Hematopoietic multipotent progenitor cell treated with erythropoietin and hydrocortisone succinate and interleukin-3 and kit ligand, for 8 days (in vitro differentiated cells): ENCODE results near the gene FBN1.

Experiments used
- DNase-seq: peaks from one replicate; pipeline ENCODE4 v3.0.0-alpha.2; 2015

The FBN1 gene

GRCh38 chr15:48419896-48420295, 225.6 kb downstream of the FBN1 start:
- DNase-seq: no peak

- DNase-seq: no peak
Observed at GRCh38 chr15:48418343-48418742, 227.2 kb downstream of the FBN1 start.

DNA sequence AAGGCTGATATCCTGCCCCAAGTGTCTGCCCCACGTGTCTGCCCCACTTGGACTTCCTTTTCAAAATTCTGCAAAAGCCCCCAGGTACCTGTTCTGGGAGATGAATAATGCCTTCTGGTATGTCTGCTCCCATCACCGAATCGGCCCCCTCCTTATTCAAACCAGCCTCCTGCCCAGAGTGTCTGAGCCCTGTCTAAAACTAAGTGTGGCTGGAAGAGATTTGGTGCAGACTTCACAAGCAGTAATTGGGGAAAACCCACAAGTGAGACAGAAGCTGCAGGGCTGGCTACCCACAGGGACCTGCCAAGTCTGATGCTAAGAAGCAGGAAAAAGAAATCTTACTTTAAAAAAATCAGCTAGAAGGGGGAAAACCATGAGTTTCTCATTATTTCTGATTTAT, 229.2 kb downstream of the FBN1 start:
- DNase-seq: no peak

DNA sequence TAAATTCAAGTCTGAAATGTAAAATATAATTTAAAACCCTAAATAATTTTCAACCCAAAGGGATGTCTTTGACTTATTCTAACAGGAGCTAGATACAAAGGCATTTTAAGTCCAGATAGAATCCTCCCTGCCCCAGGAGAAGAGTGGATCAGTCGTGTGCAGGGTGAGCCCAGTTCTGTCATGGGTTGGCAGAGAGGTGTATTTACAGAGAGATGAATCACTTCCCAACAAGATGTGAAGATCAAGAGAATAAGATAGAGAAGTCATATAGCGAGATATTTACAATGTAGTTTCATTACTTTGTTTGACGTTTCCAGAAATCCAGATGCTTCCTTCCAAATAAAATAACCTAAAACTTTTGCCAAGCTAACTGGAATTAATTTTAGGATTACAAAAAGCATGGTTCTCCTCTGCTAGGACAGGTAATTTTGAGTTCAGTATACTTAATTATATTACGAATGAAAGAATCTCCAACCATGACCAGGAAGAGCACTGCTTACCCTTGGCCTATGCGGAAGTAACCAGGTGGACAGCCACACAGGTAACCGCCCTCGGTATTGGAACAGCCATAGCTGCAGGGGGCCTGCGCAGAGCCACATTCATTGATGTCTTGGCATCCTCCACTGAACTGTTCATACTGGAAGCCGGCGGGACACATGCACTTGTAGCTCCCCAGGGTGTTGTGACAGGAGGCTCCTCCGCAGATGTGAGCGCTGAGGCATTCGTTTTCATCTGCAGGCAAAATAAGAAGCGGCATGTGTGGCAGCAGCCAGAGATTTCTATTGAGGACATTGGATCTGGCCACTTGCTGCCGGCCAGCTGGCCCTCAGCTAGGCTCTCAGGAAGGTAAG, 230.2 kb downstream of the FBN1 start:
- DNase-seq: no peak

DNA sequence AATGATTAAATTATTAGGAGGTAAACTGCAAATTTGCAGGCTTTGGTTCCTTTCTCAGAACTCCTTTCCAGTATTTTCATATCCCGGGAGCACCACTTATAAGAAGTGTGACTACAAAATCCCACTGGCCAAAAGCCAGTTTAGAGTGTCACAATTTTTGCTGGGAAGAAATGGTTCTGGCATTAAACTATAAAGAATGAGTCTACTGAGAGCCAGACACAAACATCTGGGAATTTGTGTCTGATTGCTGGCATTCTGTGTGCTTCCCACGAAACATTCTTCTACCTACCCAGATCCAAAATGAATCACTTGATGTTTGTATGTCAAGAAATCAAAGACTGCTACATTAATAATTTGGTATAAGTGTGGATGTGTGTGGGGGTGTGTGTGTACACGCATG, 231.5 kb downstream of the FBN1 start:
- DNase-seq: no peak

GRCh38 chr15:48413304-48413703, 232.2 kb downstream of the FBN1 start:
- no peak for DNase-seq

DNA sequence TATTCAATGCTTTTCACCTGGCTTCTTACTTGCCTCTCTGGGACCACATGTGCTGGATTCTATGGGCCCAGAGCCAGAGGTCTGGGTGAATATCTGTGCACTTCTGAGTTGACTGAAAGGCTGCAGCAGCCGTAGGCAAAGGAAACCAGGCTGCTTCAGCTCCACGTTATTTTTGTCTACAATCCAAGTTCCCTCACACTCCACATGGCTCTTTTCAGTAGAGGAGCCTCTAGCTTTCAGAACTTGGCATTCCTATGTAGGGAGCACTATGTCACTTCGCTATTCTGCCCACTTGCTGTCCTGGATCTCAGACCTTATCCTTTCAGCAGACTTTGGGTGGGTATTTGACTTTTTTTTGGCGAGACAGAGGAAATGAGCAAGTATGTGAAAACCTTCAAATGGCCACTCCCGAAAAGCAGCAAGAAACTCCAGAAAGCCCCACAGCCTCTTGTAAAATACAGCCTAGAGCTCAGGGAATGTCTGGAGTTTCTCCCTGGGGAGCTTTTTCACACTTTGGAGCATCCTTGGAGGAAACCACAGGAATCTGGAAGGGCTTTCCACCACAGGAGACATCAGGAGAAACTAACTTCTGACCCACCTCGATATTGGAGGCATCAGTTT, 233.4 kb downstream of the FBN1 start:
- DNase-seq: no peak

DNA sequence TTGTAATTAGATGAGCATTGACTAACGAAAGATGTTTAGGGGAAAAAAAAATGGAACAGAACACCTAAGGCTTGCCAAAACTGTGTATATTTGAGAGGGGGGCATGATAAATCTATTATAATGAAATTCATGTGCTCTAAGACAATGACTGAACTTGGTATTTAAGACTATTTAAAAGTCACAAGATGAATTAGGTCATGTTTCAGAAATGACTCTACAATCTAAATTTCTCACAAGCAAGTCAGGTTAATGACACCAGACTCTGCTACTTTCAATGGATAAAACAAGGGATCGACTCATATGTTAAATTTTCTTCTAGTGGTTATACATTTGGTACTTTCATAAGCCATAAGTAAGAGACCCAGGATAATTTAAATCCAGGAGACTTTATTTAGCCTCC, 235.9 kb downstream of the FBN1 start:
- DNase-seq: no peak

- no peak for DNase-seq
Observed at GRCh38 chr15:48408327-48408726, 237.2 kb downstream of the FBN1 start.

DNA sequence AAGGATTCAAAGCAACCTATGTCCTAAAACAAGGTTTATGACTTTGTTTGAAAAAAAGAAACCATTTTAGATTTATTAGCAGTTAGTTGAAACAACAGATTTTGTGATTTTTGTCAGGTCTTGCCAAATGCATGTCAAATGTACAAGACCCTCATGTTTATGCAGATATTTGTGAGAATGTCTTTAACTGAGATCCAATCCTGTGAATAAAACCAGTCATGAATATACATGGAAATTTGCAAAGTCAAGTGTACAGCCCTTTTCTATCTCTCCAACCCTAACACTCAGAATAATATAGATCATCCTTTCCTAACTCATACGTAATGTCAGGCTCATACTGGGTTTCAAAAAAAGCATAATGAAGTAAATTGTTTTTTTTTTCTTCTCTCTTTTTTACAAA, 237.9 kb downstream of the FBN1 start:
- no peak for DNase-seq

- peak; percentile 23 for DNase-seq
Observed at GRCh38 chr15:48406911-48407310, 238.6 kb downstream of the FBN1 start.

DNA sequence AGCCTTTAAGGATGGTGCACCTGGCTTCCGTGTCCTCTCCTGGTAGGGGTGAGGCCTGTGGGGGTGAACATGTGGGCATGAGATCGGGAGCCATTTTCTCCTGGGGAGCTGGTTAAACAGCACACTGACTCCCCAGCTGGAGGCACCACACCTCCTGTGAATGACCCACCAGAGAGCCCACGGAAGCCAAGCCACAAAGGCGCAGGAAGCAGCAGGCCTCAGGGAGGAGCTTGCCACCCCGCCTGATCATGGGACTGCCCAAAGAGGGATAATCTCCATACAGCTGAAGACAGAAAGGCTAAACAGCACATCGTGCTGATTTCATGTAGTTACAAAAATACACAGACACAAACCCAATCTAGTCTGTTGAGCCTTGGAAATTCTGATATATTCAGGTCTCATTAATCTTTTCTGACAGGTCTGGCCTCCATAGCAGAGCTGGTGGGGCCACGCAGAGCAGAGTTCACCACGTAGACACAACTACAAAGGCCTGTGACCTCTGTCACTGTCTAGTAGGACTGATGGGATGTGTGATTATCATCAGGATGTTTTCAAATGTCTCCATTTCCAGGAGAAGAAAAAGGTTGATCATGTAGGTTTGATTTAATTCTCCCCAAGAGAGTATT, 239.1 kb downstream of the FBN1 start:
- no peak for DNase-seq

GRCh38 chr15:48402427-48403177, 242.9 kb downstream of the FBN1 start:
- DNase-seq: no peak

DNA sequence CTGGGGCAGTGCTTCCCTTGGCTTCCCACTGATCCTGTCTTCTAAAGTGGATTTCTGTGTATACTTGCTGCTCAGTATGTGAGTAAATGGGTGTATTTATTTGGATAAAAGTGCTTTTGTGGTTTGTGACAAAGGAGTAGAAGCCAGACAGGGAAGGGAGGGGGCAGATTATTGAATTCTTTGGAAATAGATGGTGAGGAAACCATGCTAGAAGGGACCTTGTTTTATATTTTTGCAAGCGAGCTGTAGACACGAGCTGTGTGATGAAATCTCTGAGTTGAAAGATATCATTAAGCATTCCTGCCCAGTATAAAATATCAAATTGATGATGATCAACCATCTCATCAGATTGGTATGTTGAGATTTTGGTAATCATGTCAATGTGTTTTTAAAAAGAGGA, 245.4 kb downstream of the FBN1 start:
- no peak for DNase-seq

DNA sequence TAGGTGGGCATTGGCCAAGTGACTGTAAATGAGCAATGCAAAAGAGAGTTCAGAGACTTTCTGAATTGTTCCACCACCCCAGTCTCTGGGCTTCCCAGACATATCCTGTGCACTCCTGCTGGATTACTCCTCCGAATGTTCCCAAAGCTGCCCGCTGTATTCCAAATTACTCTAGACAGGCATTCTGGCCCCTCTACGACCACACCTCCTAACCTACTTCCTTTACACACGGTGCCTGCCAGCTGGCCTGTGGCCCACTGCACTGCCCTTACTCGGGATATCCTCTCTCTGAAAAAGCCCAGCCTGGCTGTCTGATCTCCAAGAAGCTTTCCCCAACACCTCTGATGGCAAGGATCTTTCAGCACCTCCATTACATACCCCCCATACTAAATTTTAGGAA, 247.7 kb downstream of the FBN1 start:
- no peak for DNase-seq

DNA sequence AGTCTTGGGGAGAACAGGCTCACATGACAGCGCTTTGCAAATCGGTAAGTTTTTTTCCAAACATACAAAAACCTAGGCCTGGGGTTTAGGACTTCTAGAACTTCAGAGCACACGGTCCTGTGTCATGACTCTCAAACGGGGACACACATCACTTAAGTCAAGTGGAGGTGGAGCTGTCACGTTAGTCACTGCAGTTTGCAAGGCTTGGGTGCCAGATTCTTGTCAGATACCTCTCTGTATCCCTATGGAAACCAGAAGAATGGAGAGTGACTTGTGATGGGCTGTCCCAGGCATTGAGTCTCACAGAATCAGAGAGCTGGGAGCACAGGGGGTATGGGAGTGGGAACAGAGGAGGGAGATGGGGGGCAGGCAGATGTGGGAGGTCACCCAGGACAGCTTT, 249.5 kb downstream of the FBN1 start:
- no peak for DNase-seq

DNA sequence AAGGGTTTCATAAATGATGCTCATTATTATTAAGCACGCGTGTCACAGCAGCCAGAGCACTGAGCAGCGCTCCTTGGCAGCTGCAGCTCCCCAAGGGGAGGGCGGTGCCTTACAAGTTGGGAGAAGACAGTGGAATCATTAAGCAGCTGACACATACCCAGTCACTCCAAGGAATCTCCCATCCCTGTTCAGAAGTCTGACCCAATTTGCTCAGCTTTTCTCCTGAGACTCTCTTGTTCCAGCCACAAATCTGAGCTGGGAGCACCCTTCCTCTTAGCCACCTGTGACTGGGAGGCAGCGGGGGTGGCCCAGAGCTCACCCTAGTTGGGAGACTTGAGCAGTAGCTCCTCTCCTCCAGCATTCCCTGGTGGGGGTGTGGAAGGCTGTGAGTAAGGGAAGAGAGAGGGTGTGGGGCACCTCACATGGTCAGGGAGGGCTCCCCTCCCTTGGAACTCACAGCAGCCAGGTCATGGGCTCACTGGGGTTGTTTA, 249.9 kb downstream of the FBN1 start:
- DNase-seq: no peak

DNA sequence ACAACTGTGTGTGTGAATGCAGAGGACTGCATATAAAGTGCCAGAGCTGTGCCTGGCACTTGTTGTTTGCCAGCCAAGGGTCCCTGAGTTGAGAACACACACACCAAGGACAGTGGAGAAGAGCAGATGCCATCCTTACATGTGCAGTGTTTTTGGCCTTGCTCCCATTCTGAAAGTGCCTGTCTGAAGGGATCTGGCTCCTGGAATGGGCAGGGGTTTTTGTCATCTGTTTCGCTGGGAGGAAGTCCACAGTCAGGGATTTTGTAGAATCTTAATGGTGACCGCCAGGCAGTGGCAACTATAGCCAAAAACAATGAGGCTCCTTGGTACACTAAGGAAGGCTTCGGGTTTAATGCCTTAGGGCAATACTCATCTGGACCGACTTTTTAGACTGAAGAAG, 250.5 kb downstream of the FBN1 start:
- DNase-seq: no peak

DNA sequence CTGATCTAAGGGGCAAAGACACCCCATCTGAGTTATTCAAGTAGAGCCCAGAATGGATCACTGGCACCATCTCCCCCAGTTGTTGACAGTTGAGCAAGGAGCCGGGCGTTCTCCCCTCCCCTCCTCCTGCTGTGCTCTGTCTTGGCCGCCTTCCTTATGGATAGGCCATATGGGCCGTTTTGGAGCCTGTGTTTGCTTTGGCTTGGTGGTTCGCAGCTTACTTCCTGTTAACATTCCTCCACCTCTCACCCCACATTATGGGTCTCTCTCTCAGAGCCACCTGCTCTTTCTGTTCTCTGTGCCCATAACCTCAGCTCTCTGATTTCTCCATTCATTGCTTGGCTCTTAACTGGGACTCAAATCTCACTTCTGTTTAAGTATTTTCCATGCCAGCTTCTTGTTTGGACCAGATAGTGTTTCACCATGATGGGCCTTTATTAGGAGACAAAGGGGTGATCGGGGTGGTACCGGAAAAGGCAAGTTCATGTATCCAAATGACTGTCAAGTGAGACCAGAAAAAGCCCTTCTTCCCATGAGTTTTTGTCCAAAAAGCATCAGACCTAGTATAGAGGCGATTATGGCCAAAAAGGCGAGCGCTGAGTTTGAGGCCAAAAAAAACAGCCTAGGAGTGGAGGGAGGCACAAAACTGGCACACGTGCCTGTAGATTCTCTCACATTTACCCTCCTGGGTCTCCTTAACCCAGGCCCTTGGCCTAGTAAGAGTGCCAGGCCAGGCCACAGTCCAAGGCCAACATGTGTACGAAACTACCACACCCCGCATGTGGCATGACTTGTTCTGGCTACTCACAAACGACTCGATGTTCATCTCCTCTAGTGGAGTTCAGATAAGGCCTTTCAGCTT, 251.6 kb downstream of the FBN1 start:
- no peak for DNase-seq

DNA sequence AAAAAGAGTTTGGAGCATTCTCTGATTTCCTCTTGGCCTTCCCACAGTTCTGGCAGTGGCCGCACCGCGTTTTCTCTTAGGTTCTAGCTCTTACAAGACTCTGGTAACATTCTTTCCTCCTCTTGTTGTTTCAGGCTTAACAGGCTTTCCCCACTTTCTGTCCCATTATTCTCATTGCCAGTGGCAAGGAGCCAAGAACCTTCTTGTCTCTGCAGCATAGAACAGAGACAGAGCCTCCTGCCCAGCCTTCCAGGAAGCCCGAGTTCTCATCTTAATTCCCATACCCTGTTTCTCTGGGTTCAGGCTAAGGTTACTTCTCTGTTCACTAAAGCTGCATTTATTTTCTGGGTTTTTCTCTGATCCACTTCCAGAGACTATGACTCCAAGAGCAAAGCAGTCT, 253.2 kb downstream of the FBN1 start:
- no peak for DNase-seq

DNA sequence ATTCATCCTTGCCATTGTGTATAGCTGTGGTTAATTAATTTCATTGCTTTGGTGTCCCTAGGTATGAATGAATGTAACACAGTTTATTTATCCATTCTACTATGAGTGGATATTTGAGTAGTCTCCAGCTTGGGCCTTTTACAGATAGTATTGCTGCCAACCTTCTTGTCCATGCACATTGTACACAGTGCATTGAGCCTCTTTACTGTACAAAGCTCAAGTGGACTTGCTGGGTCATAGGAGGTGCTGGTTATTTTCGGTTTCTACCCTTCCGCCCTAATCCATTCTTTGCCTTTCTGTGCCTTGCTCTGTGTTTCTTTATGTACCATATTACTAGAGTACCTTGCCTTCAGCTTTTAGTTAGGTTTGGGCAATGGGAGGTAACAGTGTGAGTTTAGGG, 253.6 kb downstream of the FBN1 start:
- DNase-seq: no peak

DNA sequence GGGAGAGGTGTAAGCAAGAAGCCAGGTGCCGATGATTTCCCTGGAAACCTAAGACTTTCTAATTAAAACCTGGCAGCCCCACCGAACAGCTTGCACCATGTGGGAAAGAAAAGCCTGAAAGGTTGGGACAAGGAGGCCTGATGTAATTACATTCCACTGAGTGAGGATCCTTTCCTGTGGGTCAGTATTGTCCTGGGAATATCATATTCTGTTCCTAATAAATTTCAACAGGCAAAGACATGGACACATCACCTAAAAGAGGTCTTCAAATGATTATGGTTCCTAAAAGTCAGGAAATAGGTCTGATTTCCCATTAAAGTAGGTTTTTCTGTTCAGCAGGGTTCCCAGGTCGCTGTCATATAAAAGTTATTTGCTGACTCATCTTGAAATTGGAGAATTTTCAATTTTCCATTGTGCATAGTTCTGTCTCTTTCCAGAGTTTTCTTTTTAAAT, 255.8 kb downstream of the FBN1 start:
- DNase-seq: no peak
